CD4-positive, alpha-beta T cell treated with Interleukin-6 at 100 ng/mL for 8 hours (primary cell): ENCODE data around the gene IL4I1.

ENCODE experiments used
- DNase-seq: peaks from one replicate; pipeline ENCODE4 v3.0.0-alpha.2; 2020; ENCODE audit warnings: mixed read lengths, low spot score

Gene IL4I1

DNA sequence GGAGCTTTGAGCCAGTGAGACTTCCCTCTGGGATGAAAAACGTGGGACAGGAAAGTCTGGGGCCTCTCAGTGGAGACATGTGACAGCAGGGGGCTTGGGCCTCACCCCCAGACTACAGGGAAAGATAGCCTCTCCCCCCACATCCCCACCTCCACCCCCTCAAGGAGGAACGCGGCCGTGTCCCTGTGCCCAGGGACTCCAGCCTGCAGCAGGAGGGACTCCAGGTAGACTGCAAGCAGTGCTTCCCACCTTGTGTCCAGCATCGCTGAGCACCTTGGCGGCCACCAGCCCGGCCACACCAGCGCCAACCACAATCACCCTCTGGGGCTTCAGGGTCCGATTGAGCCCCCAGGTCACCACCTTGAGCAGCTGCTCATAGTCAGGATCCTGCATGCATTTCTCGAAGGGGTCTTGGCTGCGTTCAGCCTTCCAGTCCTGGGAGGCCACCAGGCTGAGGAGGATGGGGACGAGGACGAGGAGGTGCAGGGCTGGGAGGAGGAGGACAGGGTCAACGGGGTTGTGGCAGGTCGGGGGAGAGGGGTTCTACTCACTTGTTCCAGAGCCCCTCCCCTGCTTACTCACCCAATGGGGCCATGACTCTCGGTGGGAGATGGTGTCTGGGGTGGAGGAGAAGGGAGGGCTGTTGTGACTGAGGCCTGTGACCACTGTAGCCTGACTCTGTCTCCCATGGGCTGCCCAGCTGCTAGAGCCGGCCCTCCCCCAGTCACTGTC, 955 bp downstream of the IL4I1 start:
- no peak for DNase-seq

DNA sequence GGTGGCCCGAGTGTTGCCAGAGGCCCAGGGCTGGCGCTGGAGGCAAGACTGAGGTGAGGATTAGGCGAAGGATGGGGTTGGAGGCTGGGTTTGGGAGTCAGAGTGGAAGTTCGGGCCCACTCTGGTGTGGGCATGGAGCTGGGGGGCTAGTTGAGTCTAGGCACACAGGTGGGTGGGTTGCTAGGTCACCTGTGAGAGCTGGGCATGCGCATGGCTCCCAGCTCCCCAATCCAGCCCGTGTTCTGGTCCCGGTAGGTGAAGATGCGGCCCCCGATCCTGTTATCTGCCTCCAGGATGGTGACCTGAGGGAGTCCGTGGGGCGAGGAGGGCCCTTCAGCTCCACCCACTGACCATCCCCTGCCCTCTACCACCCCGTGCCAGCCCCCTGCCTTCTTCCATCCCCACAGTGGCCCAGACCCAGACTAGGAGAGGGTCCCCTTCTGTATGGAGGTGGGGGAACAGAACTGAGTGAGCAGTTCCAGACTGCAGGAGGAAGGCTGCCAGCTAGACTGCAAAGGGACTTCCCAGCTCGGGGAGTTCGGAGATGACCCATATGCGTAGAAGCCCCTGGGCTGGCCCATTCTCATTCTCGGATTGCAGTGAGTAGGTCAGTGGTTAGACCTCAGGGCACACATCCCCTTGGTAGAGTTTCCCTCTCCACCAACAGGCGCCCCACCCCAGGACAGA, 1.7 kb downstream of the IL4I1 start:
- DNase-seq = no peak

DNA sequence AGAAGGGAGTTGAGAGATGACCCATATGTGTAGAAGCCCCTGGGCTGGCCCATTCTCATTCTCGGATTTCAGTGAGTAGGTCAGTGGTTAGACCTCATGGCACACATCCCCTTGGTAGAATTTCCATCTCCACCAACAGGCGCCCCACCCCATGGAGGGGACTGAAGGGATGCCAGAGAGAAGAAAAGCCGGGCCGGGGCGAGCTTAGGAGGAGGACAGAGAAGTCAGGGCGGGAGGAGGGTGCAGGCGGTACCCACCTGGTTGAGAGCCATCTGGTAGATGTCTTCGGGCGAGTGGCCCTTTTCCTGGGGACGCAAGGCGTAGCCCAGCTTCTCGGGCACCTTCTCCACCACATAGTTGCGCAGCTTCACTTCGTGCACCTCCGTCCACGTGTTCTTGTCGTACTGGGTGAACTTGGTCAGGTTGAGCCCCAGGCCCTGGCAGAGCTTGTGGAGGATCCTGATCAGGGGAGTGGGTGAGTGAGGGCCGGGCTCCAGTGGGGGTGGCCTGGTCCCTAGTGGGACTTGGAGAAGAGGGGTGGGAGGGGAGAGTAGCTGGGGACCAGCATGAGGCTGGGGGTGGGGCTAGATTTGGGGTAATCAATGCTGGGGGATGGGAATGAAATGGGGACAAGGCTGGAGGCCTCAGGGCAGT, 2.5 kb downstream of the IL4I1 start:
- no peak for DNase-seq

DNA sequence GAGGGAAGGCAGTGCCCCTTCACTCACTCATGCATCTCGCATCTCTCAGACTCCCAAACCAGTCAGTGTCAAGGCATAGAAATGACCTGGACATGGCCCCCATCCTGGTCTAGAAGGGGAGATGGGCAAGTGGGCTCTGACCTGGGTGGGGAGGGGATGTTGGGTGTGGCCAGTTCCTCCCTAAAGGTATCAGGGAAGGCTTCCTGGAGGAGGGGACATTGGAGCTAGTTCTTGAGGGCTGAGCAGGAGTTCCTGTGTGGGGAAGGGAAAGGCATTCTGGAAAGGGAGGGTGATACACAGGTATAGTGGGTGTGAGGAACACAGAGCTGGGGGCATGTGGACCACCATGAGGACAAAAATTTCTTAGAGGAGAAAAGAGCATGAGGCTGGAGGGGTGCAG, 4.0 kb downstream of the IL4I1 start:
- no peak for DNase-seq

DNA sequence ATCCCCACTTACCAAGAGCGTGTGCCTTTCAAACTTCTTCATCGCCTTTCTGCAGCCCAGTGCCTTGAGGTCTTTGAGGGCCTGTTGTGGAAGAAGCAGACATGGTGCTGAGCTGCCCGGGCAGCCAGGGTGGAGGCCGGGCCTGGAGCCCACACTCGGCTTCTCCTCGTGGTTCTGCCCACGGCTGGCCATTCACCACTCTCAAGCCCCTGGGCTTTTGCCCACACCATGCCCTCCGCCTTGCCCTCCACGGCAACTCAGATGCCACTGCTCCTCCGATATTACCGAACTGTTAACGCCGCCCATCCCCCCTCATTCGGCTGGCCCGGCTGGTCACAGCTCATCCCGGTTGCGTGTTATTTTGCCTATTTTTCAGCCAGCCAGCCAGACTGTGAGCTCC, 5.3 kb downstream of the IL4I1 start:
- DNase-seq = no peak

DNA sequence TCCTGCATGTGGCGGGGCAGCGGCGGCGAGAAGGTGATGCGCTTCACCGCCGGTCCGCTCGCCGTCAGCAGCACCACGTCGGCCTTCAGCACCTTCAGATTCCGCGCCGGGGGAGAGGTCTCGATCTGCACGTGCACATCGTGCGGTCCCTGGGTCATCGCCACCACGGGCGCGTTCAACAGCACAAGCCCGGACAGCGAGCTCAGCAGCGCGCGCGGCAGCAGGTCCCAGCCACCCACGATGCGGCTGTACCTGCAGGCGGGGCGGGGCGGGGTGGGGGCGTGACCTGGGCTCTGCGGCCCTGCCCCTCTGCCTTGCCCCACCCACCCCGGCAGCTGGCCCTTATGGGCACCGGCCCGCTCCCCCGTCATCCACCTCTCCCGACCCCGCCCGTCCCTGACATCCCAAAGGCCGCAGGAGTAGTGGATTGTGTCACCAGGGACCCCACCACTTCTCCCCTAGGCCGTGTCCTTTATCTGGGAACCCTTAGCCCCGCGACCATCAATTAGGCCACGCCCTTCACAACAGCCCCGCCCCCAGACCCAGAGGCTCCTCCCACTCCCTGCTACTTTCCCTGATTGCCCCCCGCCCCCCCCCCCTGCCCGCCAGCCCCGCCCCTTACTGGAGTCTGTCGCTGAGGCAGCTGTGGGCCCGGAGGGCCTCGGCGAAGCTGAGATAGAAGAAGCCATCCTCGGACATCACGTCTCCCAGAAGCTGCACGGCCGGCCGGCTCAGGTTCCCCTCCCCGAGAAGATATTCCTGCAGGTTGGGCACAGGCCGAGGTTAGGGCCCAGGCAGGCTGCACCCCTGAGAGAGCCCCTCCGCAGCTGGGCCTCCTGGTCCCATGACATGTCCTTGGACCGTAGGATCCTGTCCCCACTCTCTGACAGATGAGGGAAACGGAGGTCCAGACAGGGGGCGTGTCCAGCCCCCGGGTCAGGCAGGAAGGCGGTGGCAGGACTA, 6.1 kb downstream of the IL4I1 start:
- DNase-seq = peak; percentile 69

DNA sequence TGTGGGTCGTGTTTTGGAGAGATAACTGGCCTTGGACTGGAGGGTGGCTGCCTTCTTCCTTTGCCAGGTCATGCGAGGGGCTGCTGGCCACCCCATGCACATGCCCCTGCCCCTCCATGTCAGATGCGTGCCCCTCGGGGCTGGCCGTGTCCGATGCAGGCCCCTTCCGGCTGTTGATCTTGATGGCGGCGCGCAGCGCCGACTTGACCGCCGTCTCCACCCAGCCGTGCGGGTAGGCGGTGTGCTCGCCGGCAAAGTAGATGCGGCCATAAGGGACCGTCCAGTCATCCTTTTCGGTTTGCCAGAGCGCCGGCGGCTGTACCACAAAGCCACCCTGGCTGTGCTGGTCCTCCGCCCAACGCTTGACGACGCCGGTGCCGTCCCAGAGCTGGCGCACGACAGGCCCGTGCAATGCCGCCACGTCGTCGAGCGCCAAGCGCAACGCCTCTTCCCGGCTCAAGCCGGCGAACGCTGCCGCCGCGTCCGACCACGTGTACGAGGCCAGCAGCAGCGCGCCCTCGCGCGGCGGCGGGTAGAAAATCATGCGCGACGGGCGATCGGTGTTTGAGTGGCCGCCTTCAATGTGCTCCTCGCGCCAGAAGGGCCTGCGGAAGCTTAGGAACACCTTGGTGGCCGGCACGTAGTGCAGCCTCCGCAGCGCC, 6.9 kb downstream of the IL4I1 start:
- DNase-seq = peak; percentile 71

DNA sequence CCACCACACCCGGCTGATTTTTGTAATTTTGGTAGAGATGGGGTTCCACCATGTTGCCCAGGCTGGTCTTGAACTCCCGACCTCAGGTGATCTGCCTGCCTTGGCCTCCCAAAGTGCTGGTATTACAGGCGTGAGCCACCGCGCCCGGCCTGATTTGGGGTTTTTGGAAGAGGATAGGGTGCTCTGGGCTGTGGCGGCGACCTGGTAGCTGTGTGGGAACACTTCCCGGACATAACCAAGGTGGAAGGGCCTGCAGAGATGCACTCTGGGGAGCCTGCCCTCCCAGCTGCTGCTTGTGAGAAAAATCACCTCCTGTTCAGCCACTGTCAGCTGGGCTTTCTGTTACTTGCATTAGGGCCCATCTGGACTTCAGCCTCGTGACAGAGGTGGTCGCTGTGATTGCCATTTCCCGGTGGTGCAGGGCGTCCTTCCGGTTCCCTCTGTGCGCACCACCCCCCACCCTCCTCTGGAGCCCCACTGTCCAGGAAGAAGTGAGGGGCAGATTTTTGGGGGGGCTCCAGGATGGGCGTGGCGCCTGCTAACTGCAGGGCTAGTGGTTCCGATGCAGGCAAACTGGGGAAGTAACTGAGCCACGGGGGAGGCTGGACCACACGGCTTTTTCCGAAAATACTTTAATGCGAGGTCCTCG, 7.5 kb downstream of the IL4I1 start:
- DNase-seq = no peak

DNA sequence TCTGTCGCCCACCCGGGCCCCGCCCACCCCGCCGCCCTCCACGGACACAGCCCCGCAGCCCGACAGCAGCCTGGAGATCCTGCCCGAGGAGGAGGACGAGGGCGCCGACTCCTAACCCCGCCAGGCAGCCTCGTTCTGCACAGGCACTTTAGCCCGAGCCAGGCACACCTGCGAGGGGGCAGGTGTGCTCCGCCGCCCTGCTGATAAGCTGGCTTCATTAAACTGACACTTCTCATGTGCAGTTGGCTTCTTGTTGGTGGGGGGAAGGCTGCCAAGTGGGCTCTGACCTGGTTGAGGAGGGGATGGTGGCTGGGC, 8.2 kb downstream of the IL4I1 start:
- DNase-seq = no peak

DNA sequence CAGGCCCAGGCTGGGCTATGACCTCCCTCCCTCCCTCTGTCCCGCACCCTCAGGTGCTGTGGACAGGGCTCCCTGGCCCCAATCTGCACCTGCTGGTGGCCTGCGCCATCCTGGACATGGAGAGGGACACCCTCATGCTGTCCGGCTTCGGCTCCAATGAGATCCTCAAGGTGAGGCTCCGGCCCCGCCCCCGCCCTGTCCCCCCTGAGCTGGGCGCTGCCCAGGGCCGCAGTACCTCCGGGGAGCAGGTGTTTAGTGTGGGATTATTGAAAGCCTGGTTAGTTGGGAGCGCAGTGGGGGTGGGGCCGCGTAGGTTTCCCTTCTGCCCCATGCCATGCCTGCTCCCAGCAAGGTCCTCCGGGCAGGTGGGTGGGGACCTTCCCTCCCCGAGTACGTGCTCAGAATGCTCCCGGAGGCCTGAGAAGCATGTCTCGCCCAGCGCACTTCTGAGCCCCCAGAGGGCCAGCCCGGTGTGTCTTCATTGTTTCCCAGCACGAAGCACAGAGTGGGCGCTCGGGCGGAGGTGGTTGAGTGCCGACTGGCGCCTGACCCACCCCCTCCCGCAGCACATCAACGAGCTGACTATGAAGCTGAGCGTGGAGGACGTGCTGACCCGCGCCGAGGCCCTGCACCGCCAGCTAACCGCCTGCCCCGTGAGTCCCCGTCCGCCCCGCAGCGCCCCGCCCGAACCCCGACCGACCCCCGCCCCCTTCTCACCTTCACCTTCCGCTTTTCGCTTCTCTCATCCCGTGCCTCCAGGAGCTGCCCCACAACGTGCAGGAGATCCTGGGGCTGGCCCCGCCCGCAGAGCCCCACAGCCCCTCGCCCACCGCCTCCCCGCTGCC, 8.8 kb downstream of the IL4I1 start:
- no peak for DNase-seq

DNA sequence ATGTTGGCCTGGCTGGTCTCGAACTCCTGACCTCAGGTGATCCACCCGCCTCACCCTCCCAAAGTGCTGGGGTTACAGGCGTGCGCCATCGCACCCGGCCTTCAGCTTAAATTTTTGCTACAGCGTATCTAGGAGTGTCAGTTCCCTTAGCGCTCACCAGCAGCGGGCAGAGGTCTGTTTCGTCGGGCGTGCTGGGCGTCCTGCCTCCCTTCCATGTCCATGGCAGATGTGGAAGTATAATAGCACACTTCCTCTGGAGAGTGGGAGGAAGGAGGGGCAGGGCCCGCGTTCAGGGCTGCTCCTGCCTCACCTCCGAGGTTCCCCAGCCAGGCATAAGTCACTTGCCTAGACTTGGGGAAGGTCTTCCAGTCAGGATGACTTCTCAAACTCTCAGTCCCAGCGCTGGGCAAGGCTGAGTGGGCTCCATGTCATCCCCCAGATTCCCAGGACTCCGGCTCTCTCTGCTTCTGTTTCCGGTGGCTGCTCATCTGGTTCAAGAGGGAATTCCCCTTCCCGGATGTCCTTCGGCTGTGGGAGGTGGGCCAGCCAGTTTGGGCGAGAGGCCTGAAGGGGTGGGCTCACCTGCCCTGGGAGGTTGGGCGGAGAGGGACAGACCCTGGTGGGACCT, 9.5 kb downstream of the IL4I1 start:
- DNase-seq = no peak

DNA sequence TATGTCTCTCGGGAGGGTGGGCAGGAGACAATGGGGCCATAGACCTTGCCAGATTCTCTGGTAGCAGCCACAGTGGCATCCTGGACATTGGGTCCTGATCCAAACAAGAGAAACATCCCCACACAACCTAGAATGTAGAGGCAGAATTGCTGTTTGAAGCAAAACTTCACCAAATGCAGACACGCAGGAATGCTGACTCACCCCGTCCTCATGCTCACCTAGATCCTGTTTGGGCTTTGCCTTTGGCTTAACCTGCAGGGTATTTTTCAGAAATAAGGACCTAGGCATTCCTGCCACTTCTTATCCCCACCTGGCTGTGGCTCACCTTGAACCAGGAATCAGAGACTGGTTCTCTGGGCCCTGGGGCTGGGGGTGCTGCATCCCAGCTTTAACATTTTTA, 11.9 kb downstream of the IL4I1 start:
- no peak for DNase-seq

DNA sequence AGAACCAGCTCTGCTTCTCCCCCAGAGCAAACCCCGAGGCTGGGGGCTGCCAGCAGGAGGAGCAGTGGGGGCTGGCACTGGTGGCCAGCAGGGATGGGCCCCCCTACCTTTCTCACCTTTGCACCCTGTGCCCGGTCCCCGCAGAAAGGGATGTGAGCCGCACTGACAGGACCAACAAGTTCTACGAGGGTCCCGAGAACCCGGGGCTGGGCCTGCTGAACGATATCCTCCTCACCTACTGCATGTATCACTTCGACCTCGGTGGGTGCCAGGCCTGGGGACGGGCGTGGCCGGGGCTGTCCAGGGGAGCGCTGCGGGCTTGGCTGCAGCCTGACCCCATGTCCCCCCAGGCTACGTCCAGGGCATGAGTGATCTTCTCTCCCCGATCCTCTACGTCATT, 12.6 kb downstream of the IL4I1 start:
- no peak for DNase-seq

DNA sequence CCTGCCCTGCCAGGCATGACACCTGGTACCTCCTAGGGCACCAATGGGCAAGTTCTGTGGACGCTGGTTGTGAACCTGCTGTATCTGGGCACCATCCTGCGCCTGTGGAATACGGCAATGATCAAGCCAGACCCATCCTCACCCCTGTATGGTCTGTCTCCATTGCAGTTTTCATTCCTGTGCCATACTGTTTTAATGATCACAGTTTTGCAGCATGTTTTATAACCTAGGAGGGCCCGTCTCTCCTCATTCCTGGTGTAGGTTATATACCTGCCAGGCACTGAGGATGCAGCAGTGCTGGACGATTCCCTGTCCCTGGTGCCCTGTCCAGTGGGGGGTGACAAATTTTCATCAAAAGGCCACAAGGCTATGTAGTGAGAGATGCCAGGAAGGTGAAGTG, 13.6 kb downstream of the IL4I1 start:
- DNase-seq = no peak

DNA sequence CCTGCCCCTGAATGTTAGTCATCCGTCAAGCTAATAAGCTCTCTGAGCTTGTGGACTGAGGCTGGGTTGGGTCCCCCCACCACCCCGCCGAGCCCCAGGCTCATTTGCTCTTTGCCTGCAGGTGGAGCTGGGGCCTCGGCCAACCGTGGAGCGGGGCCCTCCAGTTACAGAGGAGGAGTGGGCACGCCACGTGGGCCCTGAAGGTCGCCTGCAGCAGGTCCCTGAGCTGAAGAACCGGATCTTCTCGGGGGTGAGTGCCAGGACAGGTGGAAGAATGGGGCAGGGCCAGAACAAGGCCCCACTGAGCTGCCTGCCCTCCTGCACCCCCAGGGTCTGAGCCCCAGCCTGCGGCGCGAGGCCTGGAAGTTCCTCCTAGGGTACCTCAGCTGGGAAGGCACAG, 14.0 kb downstream of the IL4I1 start:
- no peak for DNase-seq

DNA sequence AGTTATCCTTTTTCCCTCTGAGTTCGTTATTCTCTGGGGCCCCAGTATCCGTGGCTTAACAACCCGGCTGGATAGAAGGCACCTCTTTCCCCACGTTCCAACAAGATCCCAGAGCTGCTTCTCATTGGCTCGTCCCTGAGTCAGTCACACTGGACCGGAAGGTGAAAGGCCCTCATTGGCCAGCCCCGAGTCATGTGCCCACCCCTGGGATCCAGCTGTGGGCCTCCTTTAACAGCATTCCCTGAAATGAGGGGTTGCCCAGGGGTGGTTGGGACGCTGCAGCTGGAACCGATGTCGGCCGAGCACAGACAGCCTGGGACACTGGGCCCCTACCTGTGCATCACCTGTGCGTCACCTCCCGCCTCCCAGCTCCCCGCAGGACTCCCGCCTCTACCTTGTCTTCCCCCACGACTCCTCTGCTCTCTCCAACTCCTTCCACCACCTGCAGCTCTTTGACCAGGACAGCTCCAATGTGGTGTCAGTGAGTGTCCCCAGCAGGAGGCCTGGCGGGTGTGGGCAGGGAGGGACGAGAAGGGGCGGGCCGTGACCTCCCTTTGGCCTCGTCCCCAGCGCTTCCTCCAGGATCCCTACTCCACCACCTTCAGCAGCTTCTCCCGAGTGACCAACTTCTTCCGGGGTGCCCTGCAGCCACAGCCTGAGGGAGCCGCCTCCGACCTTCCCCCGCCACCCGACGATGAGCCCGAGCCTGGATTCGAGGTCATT, 14.9 kb downstream of the IL4I1 start:
- DNase-seq = no peak

DNA sequence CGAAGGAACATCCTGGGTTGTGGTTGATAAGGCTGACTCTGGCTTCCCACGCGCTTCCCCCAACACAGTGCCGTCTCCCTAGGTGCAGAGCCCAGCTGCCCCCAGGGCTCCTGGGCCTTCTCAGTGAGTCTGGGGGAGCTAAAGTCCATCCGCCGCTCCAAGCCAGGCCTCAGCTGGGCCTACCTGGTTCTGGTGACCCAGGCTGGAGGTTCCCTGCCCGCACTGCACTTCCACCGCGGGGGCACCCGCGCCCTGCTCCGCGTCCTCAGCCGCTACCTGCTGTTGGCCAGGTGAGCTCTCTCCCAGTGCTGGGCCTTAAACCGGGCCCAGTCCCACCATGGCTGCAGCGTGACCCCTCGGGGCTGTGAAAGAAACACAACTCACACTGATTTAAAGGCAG, 15.5 kb downstream of the IL4I1 start:
- no peak for DNase-seq

DNA sequence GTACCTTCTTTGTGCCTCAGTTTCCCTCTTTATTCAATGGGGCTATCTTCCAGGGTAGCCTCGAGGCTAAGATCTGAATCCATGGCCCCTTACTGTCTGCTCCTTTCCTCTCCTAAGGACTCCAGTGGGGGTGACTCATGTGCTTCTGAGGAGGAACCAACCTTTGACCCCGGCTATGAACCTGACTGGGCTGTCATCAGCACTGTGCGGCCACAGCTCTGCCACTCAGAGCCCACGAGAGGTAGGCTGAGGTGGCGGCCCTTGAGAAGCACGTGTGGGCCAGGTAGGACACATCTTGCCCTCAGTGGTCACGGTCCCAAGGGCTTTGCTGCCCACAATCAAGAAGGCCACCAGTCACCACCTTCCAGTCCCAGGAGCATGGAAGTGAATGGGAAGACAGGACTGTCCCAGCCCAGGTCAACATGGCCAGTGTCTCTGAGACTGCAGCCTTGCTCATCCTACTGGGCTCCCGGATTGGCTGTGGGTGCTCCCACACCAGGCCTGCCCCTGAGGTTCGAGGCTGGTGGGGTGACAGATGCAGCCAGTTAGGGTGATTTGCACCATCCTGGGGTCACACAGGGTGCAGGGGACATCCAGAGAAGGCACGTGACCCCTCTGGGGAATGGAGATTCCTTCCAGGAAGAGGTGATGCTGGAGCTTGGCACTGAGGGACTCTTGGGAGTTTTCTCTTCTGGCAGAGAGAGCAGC, 16.4 kb downstream of the IL4I1 start:
- no peak for DNase-seq
